HCT116 (cell line): Measurements from ENCODE around the gene HSD17B12. TPM values are rescaled to one million over a fixed set of nuclear protein-coding genes. Genes with fewer than 3 reads are reported as not detected.

Experiments
- ATAC-seq: fragments of 200-7000 bp; cut with Tn5 transposase; 2 replicates; pipeline ENCODE4 v1.9.1; 2020; ENCODE audit warnings: mild to moderate bottlenecking, moderate library complexity
- BruUV-seq: library from RNA; stranded (reverse); fragments of 400-500 nt; replicated peaks from 2 replicates; lab custom pipeline; 2021; lab: Mats Ljungman, UMichigan
- CTCF ChIA-PET: fragments of 300-600 bp; sonication (Branson Sonifier 250); formaldehyde crosslinking; loops from one replicate; lab custom pipeline; 2021; ENCODE audit warnings: antibody characterized with exemption; lab: Charles Lee
- POLR2A ChIA-PET: fragments of 300-600, 350-600 bp; sonication (Branson Sonifier 250); formaldehyde crosslinking; loops from one replicate; lab custom pipeline; 2021; ENCODE audit warnings: antibody characterized with exemption; lab: Charles Lee
- RAD21 ChIA-PET, 2 experiments: fragments of 300-600 bp; sonication (Branson Sonifier 250); formaldehyde crosslinking; loops; one replicate each; lab custom pipeline; 2023; ENCODE audit warnings: low total read pairs in 2 of 2; ENCODE audit not compliant: uncharacterized antibody in 2 of 2, unreplicated experiment in 2 of 2, low non-redundant PET in 1 of 2; lab: Charles Lee
- DNase-seq: peaks from one replicate; pipeline ENCODE4 v3.0.0-alpha.2; 2010; ENCODE audit warnings: low read depth, low spot score
- H2AFZ ChIP-seq: fragments of 200-600 bp; shearing (Covaris generic), sonication (generic); 2 replicates; pipeline ENCODE4 v1.6.1; 2017; ENCODE audit warnings: low read depth, mixed run types, mixed read lengths, antibody characterized with exemption, low read length; ENCODE audit not compliant: poor library complexity, severe bottlenecking
- H3K27ac ChIP-seq: 2 replicates; pipeline ENCODE4 v1.5.1; 2012; ENCODE audit warnings: low read depth, low read length
- H3K27me3 ChIP-seq: fragments of 200-600 bp; sonication (generic); 2 replicates; pipeline ENCODE4 v1.6.1; 2016; ENCODE audit warnings: mixed run types, low read length, mixed read lengths; ENCODE audit not compliant: insufficient read depth
- H3K36me3 ChIP-seq, 2 experiments: fragments of 200-500 bp in 1 of 2; fragments of 200-600 bp in 1 of 2; sonication (Bioruptor generic) in 1 of 2; sonication (generic) in 1 of 2; 2 replicates each; pipeline versions ENCODE4 v1.5.1 to v1.6.1; 2014 to 2016; ENCODE audit warnings: low read length in 2 of 2, inconsistent platforms in 1 of 2, mixed read lengths in 1 of 2, mixed run types in 1 of 2; ENCODE audit not compliant: insufficient read depth in 2 of 2, control insufficient read depth in 1 of 2
- H3K4me1 ChIP-seq, 2 experiments: fragments of 200-600 bp in 1 of 2; sonication (generic) in 1 of 2; 2 replicates each; pipeline versions ENCODE4 v1.5.1 to v1.6.1; 2012 to 2017; ENCODE audit warnings: low read length in 2 of 2, inconsistent platforms in 1 of 2, mild to moderate bottlenecking in 1 of 2, mixed read lengths in 1 of 2, mixed run types in 1 of 2, moderate library complexity in 1 of 2; ENCODE audit not compliant: insufficient read depth in 2 of 2, control insufficient read depth in 1 of 2
- H3K4me2 ChIP-seq: fragments of 200-600 bp; sonication (generic); 2 replicates; pipeline ENCODE4 v1.6.1; 2017; ENCODE audit warnings: mixed run types, low read length, mixed read lengths
- H3K4me3 ChIP-seq, 2 experiments: fragments of 200-600 bp in 1 of 2; sonication (generic) in 1 of 2; replicated peaks in 1 of 2; 2 replicates each; pipeline ENCODE4 v1.5.1; 2011 to 2016; ENCODE audit warnings: low read length in 2 of 2, control low read depth in 1 of 2, low read depth in 1 of 2, mild to moderate bottlenecking in 1 of 2, mixed read lengths in 1 of 2, mixed run types in 1 of 2
- H3K79me2 ChIP-seq: fragments of 200-600 bp; sonication (generic); 2 replicates; pipeline ENCODE4 v1.6.1; 2017; ENCODE audit warnings: mild to moderate bottlenecking, mixed run types, low read length, moderate library complexity, mixed read lengths; ENCODE audit not compliant: insufficient read depth
- H3K9ac ChIP-seq: fragments of 200-600 bp; sonication (generic); 2 replicates; pipeline ENCODE4 v1.6.1; 2016; ENCODE audit warnings: low read length, mixed read lengths
- H3K9me2 ChIP-seq: fragments of 200-600 bp; sonication (generic), shearing (Covaris generic); 2 replicates; pipeline ENCODE4 v1.6.1; 2017; ENCODE audit warnings: mixed run types, mild to moderate bottlenecking, moderate library complexity; ENCODE audit not compliant: insufficient read depth
- H3K9me3 ChIP-seq, 2 experiments: fragments of 200-500 bp in 1 of 2; fragments of 200-600 bp in 1 of 2; sonication (Bioruptor generic) in 1 of 2; sonication (generic) in 1 of 2; 2 replicates each; pipeline ENCODE4 v1.6.1; 2014 to 2017; ENCODE audit warnings: low read length in 2 of 2, mixed read lengths in 2 of 2, inconsistent platforms in 1 of 2, low read depth in 1 of 2, mild to moderate bottlenecking in 1 of 2, mixed run types in 1 of 2, moderate library complexity in 1 of 2; ENCODE audit not compliant: control insufficient read depth in 1 of 2, insufficient read depth in 1 of 2
- H4K20me1 ChIP-seq: fragments of 200-600 bp; sonication (generic), shearing (Covaris generic); 2 replicates; pipeline ENCODE4 v1.6.1; 2017; ENCODE audit warnings: mixed run types, mild to moderate bottlenecking, moderate library complexity; ENCODE audit not compliant: insufficient read depth
- CBX3 ChIP-seq: IDR thresholded peaks from 2 replicates; pipeline ENCODE4 v1.6.1; 2012; ENCODE audit warnings: low read depth
- CEBPB ChIP-seq: IDR thresholded peaks from 2 replicates; pipeline ENCODE4 v1.6.1; 2012; ENCODE audit warnings: low read depth
- EGR1 ChIP-seq: IDR thresholded peaks from 2 replicates; pipeline ENCODE4 v1.6.1; 2012; ENCODE audit warnings: low read depth
- ELF1 ChIP-seq: IDR thresholded peaks from 2 replicates; pipeline ENCODE4 v1.6.1; 2012; ENCODE audit warnings: low read depth, borderline replicate concordance
- EZH2 ChIP-seq: fragments of 200-600 bp; sonication (generic); IDR thresholded peaks from 2 replicates; pipeline ENCODE4 v1.6.1; 2017; ENCODE audit warnings: antibody characterized with exemption, mixed run types
- EZH2phosphoT487 ChIP-seq: fragments of 200-600 bp; IDR thresholded peaks from 2 replicates; pipeline ENCODE4 v1.6.1; 2018; ENCODE audit warnings: antibody characterized with exemption, borderline replicate concordance
- JUND ChIP-seq: IDR thresholded peaks from 2 replicates; pipeline ENCODE4 v1.6.1; 2012
- POLR2AphosphoS5 ChIP-seq: IDR thresholded peaks from 2 replicates; pipeline ENCODE4 v1.6.1; 2011; ENCODE audit warnings: mild to moderate bottlenecking, low read depth, low read length, moderate library complexity
- SIN3A ChIP-seq: IDR thresholded peaks from 2 replicates; pipeline ENCODE4 v1.6.1; 2012; ENCODE audit warnings: low read depth
- SP1 ChIP-seq: IDR thresholded peaks from 2 replicates; pipeline ENCODE4 v1.6.1; 2012; ENCODE audit warnings: low read depth
- SRF ChIP-seq: IDR thresholded peaks from 2 replicates; pipeline ENCODE4 v1.6.1; 2012; ENCODE audit warnings: low read depth
- TCF7L2 ChIP-seq: IDR thresholded peaks from 2 replicates; pipeline ENCODE4 v1.7.0; 2011; ENCODE audit warnings: borderline replicate concordance, inconsistent platforms; ENCODE audit not compliant: insufficient read depth, insufficient read length; ENCODE audit errors: extremely low read depth
- YY1 ChIP-seq: IDR thresholded peaks from 2 replicates; pipeline ENCODE4 v1.6.1; 2011; ENCODE audit warnings: low read length, low read depth, moderate library complexity, mild to moderate bottlenecking; ENCODE audit not compliant: insufficient replicate concordance; ENCODE audit errors: extremely low read depth
- ZFX ChIP-seq: fragments of 450-650 bp; IDR thresholded peaks from 2 replicates; pipeline ENCODE4 v1.6.1; 2017
- ZNF274 ChIP-seq: fragments of 200-500 bp; sonication (Bioruptor generic); IDR thresholded peaks from 2 replicates; pipeline ENCODE4 v1.6.1; 2014; ENCODE audit warnings: mild to moderate bottlenecking, low read depth, low read length, inconsistent platforms
- intact Hi-C: fragments of 100-400 bp; cut with micrococcal nuclease; formaldehyde crosslinking; loops from 2 replicates; pipeline ENCODE4 v1.10.0; 2022
- total RNA-seq: library from RNA; stranded (reverse); gene quantifications from one replicate; pipeline ENCODE4 v1.2.1, GENCODE V29; 2021; ENCODE audit not compliant: unreplicated experiment
- TF ChIP-seq, protein P1 (sequence below): IDR thresholded peaks from 2 replicates; pipeline ENCODE4 v1.6.1; 2012
- TF ChIP-seq, protein P2 (sequence below): IDR thresholded peaks from 2 replicates; pipeline ENCODE4 v1.6.1; 2012; ENCODE audit warnings: low read depth
- TF ChIP-seq, protein P3 (sequence below): IDR thresholded peaks from 2 replicates; pipeline ENCODE4 v1.6.1; 2012
- TF ChIP-seq, protein P4 (sequence below), 3 experiments: fragments of 200-600 bp in 1 of 3; sonication (generic) in 1 of 3; IDR thresholded peaks in 2 of 3; conservative IDR thresholded peaks in 1 of 3; 2 replicates each; pipeline ENCODE4 v1.5.1; 2012 to 2017; ENCODE audit warnings: low read depth in 2 of 3, low read length in 2 of 3, antibody characterized with exemption in 1 of 3, borderline replicate concordance in 1 of 3, control low read depth in 1 of 3, mild to moderate bottlenecking in 1 of 3, mixed read lengths in 1 of 3, mixed run types in 1 of 3, moderate library complexity in 1 of 3; ENCODE audit not compliant: insufficient read depth in 1 of 3

Gene HSD17B12
- total RNA-seq, 1 experiment from 2014 or later = 83.7 TPM

DNA sequence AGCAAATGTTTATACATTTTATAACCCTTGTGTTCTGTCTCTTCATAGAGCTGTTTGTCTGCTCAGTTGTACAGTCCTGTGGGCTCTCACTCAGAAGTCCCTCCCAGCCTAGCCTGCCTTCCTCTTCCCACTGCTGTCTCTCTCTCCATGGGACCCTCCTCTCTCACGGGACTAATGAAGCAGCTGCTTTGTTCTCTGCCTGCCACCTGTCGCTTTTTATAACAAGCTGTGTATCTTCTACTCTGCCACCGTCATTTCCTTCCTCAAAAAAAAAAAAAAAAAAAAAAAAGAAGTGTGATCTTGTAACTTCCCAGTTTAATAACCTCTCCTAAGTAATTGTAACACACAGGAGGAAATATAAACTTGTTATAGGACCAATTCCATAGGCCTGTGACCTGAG is 107.9 kb downstream of the HSD17B12 start (continued):
- TF ChIP-seq EZH2phosphoT487 = no peak
- TF ChIP-seq, protein P1, sequence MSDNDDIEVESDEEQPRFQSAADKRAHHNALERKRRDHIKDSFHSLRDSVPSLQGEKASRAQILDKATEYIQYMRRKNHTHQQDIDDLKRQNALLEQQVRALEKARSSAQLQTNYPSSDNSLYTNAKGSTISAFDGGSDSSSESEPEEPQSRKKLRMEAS = no peak

DNA sequence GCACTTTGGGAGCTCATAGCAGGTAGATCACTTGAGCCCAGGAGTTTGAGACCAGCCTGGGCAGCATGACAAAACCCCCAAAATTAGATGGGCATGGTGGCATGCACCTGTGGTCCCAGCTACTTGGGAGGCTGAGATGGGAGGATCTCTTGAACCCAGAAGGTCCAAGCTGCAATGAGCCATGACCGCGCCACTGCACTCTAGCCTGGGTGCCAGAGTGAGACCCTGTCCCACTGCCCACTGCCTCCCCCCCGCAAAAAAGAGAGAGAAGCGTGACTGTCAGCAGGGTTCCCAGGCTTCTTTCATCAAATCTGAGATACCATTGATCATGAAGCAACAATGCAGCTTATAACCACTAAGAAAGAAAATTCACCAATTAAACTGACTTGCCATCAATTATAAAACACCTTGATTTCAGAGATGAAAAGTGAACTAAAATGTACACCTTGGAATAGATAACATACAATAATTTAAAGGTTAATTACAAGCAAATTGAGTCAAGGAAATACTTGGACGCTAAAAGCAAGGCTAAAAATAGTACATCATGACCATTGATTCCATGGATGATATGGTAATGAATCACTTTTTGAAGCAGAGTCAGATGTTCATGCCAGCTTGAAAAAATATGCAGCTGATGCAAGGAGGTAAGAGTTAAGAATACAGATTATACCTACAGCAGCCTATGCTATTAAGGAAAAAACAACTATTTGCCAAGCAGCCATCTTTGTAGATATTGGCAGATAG is 109.3 kb downstream of the HSD17B12 start:
- intact Hi-C loops = no loop called here
- no peak overlapping the region for H3K9ac ChIP-seq
- ChIA-PET RAD21 (no interaction called here), POLR2A (no interaction called here), CTCF (no interaction called here)
- no peaks in the 10 kb centered on the region; a peak in 1 of 4 replicates for H3K9me3 ChIP-seq
- no peak overlapping the region for H2AFZ ChIP-seq
- H3K4me1 ChIP-seq = peaks cover 11 to 19% of the 10 kb centered on the region in 2 experiments
- no TSS peak for BruUV-seq
- H4K20me1 ChIP-seq = no peaks in the 10 kb centered on the region
- no peaks in the 10 kb centered on the region for H3K9me2 ChIP-seq
- ATAC-seq = peak; percentile 49; the same call in 1 of the 2 replicates
- no peaks in the 10 kb centered on the region for H3K27me3 ChIP-seq
- H3K4me2 ChIP-seq = peak overlapping the region; percentile 63
- peak overlapping the region in 1 of 2 experiments; percentile 20; a peak in 2 of 4 replicates for H3K4me3 ChIP-seq
- peak; percentile 22 for DNase-seq
- peak overlapping the region; percentile 19; the same call in 1 of the 2 replicates for H3K27ac ChIP-seq
- H3K36me3 ChIP-seq = 0 out of 4 replicates have a peak, but pooled peaks cover 0 to 4% of the 10 kb centered on the region in 2 experiments
- H3K79me2 ChIP-seq = no peaks in the 10 kb centered on the region
- TF ChIP-seq ZNF274 (no peak), POLR2AphosphoS5 (no peak), ELF1 (no peak), JUND (peak; percentile 71), EZH2phosphoT487 (no peak), CBX3 (peak; percentile 43; the same call in 1 of the 2 replicates), EGR1 (no peak), ZFX (no peak), SRF (no peak), YY1 (no peak), CEBPB (peak; percentile 72), EZH2 (no peak), SIN3A (peak; percentile 55), SP1 (peak; percentile 61), TCF7L2 (no peak)
- TF ChIP-seq, protein P2, sequence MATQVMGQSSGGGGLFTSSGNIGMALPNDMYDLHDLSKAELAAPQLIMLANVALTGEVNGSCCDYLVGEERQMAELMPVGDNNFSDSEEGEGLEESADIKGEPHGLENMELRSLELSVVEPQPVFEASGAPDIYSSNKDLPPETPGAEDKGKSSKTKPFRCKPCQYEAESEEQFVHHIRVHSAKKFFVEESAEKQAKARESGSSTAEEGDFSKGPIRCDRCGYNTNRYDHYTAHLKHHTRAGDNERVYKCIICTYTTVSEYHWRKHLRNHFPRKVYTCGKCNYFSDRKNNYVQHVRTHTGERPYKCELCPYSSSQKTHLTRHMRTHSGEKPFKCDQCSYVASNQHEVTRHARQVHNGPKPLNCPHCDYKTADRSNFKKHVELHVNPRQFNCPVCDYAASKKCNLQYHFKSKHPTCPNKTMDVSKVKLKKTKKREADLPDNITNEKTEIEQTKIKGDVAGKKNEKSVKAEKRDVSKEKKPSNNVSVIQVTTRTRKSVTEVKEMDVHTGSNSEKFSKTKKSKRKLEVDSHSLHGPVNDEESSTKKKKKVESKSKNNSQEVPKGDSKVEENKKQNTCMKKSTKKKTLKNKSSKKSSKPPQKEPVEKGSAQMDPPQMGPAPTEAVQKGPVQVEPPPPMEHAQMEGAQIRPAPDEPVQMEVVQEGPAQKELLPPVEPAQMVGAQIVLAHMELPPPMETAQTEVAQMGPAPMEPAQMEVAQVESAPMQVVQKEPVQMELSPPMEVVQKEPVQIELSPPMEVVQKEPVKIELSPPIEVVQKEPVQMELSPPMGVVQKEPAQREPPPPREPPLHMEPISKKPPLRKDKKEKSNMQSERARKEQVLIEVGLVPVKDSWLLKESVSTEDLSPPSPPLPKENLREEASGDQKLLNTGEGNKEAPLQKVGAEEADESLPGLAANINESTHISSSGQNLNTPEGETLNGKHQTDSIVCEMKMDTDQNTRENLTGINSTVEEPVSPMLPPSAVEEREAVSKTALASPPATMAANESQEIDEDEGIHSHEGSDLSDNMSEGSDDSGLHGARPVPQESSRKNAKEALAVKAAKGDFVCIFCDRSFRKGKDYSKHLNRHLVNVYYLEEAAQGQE = no peak
- TF ChIP-seq, protein P1 = 0 out of 2 replicates have a peak, but pooled peaks have one; percentile 21
- TF ChIP-seq, protein P3, sequence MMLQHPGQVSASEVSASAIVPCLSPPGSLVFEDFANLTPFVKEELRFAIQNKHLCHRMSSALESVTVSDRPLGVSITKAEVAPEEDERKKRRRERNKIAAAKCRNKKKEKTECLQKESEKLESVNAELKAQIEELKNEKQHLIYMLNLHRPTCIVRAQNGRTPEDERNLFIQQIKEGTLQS = peak; percentile 57
- TF ChIP-seq, protein P4, sequence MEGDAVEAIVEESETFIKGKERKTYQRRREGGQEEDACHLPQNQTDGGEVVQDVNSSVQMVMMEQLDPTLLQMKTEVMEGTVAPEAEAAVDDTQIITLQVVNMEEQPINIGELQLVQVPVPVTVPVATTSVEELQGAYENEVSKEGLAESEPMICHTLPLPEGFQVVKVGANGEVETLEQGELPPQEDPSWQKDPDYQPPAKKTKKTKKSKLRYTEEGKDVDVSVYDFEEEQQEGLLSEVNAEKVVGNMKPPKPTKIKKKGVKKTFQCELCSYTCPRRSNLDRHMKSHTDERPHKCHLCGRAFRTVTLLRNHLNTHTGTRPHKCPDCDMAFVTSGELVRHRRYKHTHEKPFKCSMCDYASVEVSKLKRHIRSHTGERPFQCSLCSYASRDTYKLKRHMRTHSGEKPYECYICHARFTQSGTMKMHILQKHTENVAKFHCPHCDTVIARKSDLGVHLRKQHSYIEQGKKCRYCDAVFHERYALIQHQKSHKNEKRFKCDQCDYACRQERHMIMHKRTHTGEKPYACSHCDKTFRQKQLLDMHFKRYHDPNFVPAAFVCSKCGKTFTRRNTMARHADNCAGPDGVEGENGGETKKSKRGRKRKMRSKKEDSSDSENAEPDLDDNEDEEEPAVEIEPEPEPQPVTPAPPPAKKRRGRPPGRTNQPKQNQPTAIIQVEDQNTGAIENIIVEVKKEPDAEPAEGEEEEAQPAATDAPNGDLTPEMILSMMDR (IDR thresholded peaks at IDR 0.05 in 2 of 3, conservative IDR thresholded peaks at IDR 0.05 in 1 of 3; ENCODE audit: borderline replicate concordance in 1 of 3, insufficient read depth in 1 of 3, low read depth in 2 of 3, low read length in 2 of 3) = no peak
